ENCODE data around the gene ANGPTL8.

Gene ANGPTL8

GRCh38 chr19:11204076-11204602 lies 35.3 kb upstream of the ANGPTL8 start:
- no peak for DNase-seq

GRCh38 chr19:11204943-11205349 lies 34.5 kb upstream of the ANGPTL8 start:
- DNase-seq: no peak

- no peak for DNase-seq
These were observed 33.4 kb upstream of the ANGPTL8 start for GRCh38 chr19:11205939-11206570.

GRCh38 chr19:11208561-11209471 lies 30.6 kb upstream of the ANGPTL8 start:
- no peak for DNase-seq

GRCh38 chr19:11209839-11210655 lies 29.4 kb upstream of the ANGPTL8 start:
- no peak for DNase-seq

GRCh38 chr19:11210656-11210928 lies 28.8 kb upstream of the ANGPTL8 start:
- no peak for DNase-seq

- no peak for DNase-seq
These were observed 25.0 kb upstream of the ANGPTL8 start for GRCh38 chr19:11214387-11214786.

GRCh38 chr19:11221082-11221598 lies 18.3 kb upstream of the ANGPTL8 start:
- DNase-seq: no peak

GRCh38 chr19:11223200-11223599 lies 16.2 kb upstream of the ANGPTL8 start:
- no peak for DNase-seq

- no peak for DNase-seq
These were observed 15.0 kb upstream of the ANGPTL8 start for GRCh38 chr19:11224429-11224828.

GRCh38 chr19:11225172-11225571 lies 14.2 kb upstream of the ANGPTL8 start:
- DNase-seq: no peak

- no peak for DNase-seq
These were observed 13.6 kb upstream of the ANGPTL8 start for GRCh38 chr19:11225815-11226214.

GRCh38 chr19:11226716-11227166 lies 12.7 kb upstream of the ANGPTL8 start:
- no peak for DNase-seq

- no peak for DNase-seq
These were observed 12.1 kb upstream of the ANGPTL8 start for GRCh38 chr19:11227195-11227886.

- DNase-seq: no peak
These were observed 8.6 kb upstream of the ANGPTL8 start for GRCh38 chr19:11230621-11231386.

- no peak for DNase-seq
These were observed 6.9 kb upstream of the ANGPTL8 start for GRCh38 chr19:11232555-11232954.

- no peak for DNase-seq
These were observed 6.3 kb upstream of the ANGPTL8 start for GRCh38 chr19:11233073-11233472.

- no peak for DNase-seq
These were observed 4.8 kb upstream of the ANGPTL8 start for GRCh38 chr19:11234486-11235075.

- no peak for DNase-seq
These were observed 2.8 kb upstream of the ANGPTL8 start for GRCh38 chr19:11236324-11237301.

GRCh38 chr19:11237321-11237720 lies 2.1 kb upstream of the ANGPTL8 start:
- no peak for DNase-seq

Data from activated CD4-positive, alpha-beta T cell treated with anti-CD3 and anti-CD28 coated beads, Interleukin-2, amount 50 U/mL, for 4 hours (primary cell).